Uterine smooth muscle cell (primary cell): Measurements from ENCODE around the gene TIMM44. TPM values are rescaled to one million over a fixed set of nuclear protein-coding genes. Genes with fewer than 3 reads are reported as not detected.

Experiments
- total RNA-seq: library from RNA; depleted of rRNA; stranded (reverse); fragments of >200 nt; gene quantifications from 2 replicates; pipeline ENCODE4 v1.2.3, GENCODE V29; 2014

TIMM44 gene
- total RNA-seq, result 53.8 and 67.4 TPM in 2 replicates

GRCh38 chr19:7943444-7944176, at the start of gene TIMM44:
Gene TIMM44 (minus strand): TSS chr19:7943666. CDS start chr19:7943651, 15 bp downstream.

GRCh38 chr19:7926021-7926726, 17.3 kb downstream of the TIMM44 start, which contains the start of gene CTXN1:
Gene CTXN1 (minus strand): TSS chr19:7926135. CDS start chr19:7925538, 597 bp downstream.

GRCh38 chr19:7919610-7920518, 23.6 kb downstream of the TIMM44 start, which contains the start of gene SNAPC2:
Gene SNAPC2 (plus strand): TSS chr19:7920338. CDS start chr19:7920367, 29 bp downstream.

GRCh38 chr19:7914598-7915045, 28.8 kb downstream of the TIMM44 start, which contains the start of gene TGFBR3L:
Gene TGFBR3L (plus strand): TSS chr19:7914830.

GRCh38 chr19:7903244-7904073, 40.0 kb downstream of the TIMM44 start, which contains the start of gene MAP2K7:
Gene MAP2K7 (plus strand): TSS chr19:7903877. CDS start chr19:7903945, 68 bp downstream.

GRCh38 chr19:7888145-7888825, 55.2 kb downstream of the TIMM44 start, which contains the start of gene LRRC8E:
Gene LRRC8E (plus strand): TSS chr19:7888510. CDS start chr19:7895604, 7,094 bp downstream.

Other genes starting within 250 kb of the TIMM44 start
- not detected in 2 replicates for gene FCER2, start 241.5 kb downstream of the TIMM44 start, total RNA-seq
- not detected in 2 replicates for gene CLEC4G, start 211.6 kb downstream of the TIMM44 start, total RNA-seq
- not detected in 2 replicates for gene CD209, start 196.1 kb downstream of the TIMM44 start, total RNA-seq
- not detected in 2 replicates for gene CLEC4M, start 180.4 kb downstream of the TIMM44 start, total RNA-seq
- 12.3 and 23.0 TPM in 2 replicates for gene EVI5L, start 113.4 kb downstream of the TIMM44 start, total RNA-seq
- gene PRR36, start 69.3 kb downstream of the TIMM44 start, total RNA-seq, result not detected in 2 replicates
- 9.2 and 10.7 TPM in 2 replicates for gene LRRC8E, start 55.2 kb downstream of the TIMM44 start, total RNA-seq
- 10.0 and 13.4 TPM in 2 replicates for gene MAP2K7, start 39.8 kb downstream of the TIMM44 start, total RNA-seq
- 0.89 and 1.00 TPM in 2 replicates for gene TGFBR3L, start 28.8 kb downstream of the TIMM44 start, total RNA-seq
- 25.8 and 35.0 TPM in 2 replicates for gene SNAPC2, start 23.3 kb downstream of the TIMM44 start, total RNA-seq
- gene CTXN1, start 17.5 kb downstream of the TIMM44 start, total RNA-seq, result 1.1 and 2.6 TPM in 2 replicates
- gene ELAVL1, start 62.0 kb upstream of the TIMM44 start, total RNA-seq, result 39.5 and 66.5 TPM in 2 replicates
- gene CCL25, start 109.1 kb upstream of the TIMM44 start, total RNA-seq, result not detected in 2 replicates
- not detected in 2 replicates for gene FBN3, start 205.9 kb upstream of the TIMM44 start, total RNA-seq